ENCODE measurements around the gene RXRG.

DNA sequence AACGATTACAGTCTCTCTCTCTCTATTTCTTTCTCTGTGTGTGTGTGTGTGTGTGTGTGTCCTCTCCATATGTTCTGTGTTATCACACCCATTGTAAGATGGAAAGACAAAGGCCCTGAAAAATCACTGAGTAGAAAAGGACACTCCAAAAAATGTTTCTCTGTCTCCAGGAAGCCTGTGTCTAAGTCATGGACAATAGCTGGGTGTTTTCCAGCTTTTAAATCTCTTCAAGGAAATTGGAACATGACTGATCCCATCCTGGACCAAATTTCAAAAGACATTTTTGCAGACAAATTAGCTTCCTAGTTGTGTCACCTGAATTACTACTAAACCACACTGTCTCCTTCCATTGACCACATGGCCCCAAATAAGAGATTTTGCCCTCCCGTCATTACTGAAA is 57.4 kb downstream of the RXRG start:
- TF ChIP-seq, protein P1, sequence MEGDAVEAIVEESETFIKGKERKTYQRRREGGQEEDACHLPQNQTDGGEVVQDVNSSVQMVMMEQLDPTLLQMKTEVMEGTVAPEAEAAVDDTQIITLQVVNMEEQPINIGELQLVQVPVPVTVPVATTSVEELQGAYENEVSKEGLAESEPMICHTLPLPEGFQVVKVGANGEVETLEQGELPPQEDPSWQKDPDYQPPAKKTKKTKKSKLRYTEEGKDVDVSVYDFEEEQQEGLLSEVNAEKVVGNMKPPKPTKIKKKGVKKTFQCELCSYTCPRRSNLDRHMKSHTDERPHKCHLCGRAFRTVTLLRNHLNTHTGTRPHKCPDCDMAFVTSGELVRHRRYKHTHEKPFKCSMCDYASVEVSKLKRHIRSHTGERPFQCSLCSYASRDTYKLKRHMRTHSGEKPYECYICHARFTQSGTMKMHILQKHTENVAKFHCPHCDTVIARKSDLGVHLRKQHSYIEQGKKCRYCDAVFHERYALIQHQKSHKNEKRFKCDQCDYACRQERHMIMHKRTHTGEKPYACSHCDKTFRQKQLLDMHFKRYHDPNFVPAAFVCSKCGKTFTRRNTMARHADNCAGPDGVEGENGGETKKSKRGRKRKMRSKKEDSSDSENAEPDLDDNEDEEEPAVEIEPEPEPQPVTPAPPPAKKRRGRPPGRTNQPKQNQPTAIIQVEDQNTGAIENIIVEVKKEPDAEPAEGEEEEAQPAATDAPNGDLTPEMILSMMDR (IDR thresholded peaks at IDR 0.05), result no peak
- no peak for TF ChIP-seq POLR2A (IDR thresholded peaks at IDR 0.05)
